Measurements from ENCODE around the gene RAB1A. TPM values are rescaled to one million over a fixed set of nuclear protein-coding genes. Genes with fewer than 3 reads are reported as not detected.

The RAB1A gene
- total RNA-seq, 1 experiment from 2014 or later: 76.9 TPM

DNA sequence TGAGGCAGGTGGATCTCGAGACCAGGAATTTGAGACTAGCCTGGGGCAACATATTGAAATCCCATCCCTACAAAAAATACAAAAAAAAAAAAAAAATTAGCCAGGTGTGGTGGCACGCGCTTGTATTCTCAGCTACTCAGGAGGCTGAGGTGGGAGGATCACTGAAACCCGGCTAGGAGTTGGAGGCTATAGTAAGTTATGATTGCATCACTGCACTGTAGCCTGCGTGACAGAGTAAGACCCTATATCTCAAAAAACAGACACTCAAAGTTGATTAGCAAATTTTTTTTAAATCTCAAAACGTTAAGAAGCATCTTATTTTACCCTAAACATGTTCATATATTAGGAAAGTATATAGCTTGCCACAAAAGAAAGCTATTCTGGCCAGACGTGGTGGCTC is 7.6 kb downstream of the RAB1A start:
- DNase-seq: no peak
- Histone ChIP-seq H3K27me3 (ENCODE audit: control insufficient read depth, insufficient read depth, low read length) (no peaks in the 10 kb centered on the region), H3K36me3 (replicated peaks; ENCODE audit: control insufficient read depth, insufficient read depth, low read length) (no peaks in the 10 kb centered on the region), H3K4me3 (ENCODE audit: insufficient read depth, low read depth, low read length) (no peak overlapping the region)

DNA sequence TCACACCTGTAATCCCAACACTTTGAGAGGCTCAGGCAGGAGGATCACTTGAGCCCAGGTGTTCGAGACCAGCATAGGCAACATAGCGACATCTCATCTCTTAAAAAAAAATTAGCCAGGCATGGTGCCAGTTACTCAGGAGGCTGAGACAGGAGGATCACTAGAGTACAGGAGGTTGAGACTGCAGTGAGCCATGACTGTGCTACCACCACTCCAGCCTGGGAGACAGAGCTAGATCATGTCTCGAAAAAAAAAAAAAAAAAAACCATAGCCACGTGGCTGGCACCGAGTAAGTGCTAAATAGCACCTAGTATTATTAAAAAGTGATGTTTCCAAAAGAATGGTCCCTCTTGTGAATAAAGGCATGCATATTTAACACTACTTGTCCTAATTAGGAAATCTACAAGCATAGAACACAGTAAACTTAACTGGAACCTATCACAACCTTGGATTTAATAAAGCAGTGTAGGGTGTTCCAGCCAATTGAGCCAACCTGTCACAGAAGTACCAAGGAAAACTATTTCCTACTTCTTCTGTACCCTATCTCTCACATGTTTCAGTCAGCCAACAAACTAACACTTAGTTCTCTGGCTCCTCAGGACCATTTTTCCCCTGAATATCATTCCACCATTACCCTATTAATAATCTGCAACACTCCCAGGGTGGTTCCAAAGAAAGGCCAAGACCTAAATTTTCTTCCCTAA is 8.8 kb downstream of the RAB1A start:
- Histone ChIP-seq H3K36me3 (replicated peaks; ENCODE audit: control insufficient read depth, insufficient read depth, low read length) (no peaks in the 10 kb centered on the region), H3K27me3 (ENCODE audit: control insufficient read depth, insufficient read depth, low read length) (no peaks in the 10 kb centered on the region), H3K4me3 (ENCODE audit: insufficient read depth, low read depth, low read length) (no peak overlapping the region)
- DNase-seq: no peak

DNA sequence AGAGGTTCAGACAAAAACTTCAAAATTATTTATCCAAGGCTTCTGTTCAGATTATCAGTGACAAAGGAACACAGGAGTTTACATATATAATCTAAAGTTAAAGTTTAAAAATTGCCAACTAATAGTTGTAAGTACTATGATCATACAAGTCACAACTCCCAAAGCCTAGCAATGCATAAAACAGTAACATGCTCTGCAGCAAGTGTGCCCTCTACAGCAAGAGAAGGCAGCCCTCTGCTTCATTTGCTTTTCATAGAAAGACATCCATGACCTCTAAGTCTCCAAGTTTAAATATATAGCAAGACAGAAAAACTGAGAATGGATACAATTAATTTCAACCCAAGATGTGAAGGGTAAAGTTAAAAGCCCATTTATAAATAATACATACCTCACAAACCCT is 13.3 kb downstream of the RAB1A start:
- H3K4me3 ChIP-seq (ENCODE audit: insufficient read depth, low read depth, low read length): no peak overlapping the region
- no peak for DNase-seq
- no peaks in the 10 kb centered on the region for H3K36me3 ChIP-seq (replicated peaks; ENCODE audit: control insufficient read depth, insufficient read depth, low read length)
- no peaks in the 10 kb centered on the region for H3K27me3 ChIP-seq (ENCODE audit: control insufficient read depth, insufficient read depth, low read length)

DNA sequence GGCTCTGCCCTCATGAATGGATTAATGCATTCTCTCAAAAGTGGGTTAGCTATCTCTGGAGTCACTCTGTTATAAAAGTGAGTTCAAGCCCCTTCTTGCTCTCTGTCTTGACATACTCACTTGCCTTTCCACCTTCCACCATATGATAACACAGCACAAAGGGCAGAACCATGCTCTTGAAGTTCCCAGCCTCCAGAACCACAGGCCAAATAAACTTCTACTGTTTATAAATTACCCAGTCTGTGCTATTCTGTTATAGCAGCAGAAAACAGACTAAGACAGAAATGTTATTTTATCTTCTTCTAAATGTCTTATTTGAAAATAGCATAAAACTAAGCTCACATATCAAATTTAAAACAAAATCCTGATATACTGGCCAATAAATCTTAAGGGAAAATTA is 15.0 kb downstream of the RAB1A start:
- no peaks in the 10 kb centered on the region for H3K27me3 ChIP-seq (ENCODE audit: control insufficient read depth, insufficient read depth, low read length)
- no peak overlapping the region for H3K4me3 ChIP-seq (ENCODE audit: insufficient read depth, low read depth, low read length)
- DNase-seq: no peak

DNA sequence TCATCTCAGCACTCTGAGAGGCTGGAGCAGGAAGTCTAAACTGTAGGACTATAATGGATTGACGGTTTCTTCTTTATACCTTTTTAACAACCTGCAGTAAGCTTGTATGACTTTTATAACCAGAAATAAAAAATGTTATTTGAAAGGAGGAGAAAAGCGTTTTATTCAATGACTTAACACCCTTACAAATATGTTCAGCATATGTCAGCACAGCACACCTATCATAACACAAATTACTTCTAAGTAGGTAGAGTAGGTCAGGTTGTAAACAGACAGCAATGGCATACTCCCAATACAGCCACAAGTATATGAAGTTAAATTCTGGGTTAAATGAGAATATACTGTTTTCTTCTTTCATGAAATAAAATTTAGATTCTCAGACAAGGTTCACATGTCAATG is 16.1 kb downstream of the RAB1A start:
- H3K36me3 ChIP-seq (replicated peaks; ENCODE audit: control insufficient read depth, insufficient read depth, low read length): no peaks in the 10 kb centered on the region
- H3K4me3 ChIP-seq (ENCODE audit: insufficient read depth, low read depth, low read length): no peak overlapping the region
- DNase-seq: no peak
- no peaks in the 10 kb centered on the region for H3K27me3 ChIP-seq (ENCODE audit: control insufficient read depth, insufficient read depth, low read length)

More for the DNA sequence above, 15.0 kb downstream of the RAB1A start:
- H3K36me3 ChIP-seq (replicated peaks; ENCODE audit: control insufficient read depth, insufficient read depth, low read length): no peaks in the 10 kb centered on the region

DNA sequence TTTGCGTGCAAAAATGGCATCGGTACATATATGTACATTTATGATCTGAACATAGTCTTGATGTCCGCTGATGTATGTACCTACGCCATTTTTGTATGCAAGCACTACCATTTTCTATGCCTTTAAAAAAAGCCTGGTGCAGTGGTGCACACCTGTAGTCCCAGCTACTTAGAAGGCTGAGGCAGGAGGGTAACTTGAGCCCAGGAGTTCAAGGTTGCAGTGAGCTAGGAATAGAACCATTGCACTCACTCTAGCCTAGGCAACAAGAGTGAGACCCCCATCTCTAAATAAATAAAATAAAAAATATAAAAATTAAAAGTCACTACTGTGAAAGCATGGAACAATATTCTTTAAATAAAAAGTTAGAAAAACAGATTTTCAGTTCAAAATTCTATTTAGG is 16.7 kb downstream of the RAB1A start:
- H3K4me3 ChIP-seq (ENCODE audit: insufficient read depth, low read depth, low read length): no peak overlapping the region
- no peaks in the 10 kb centered on the region for H3K36me3 ChIP-seq (replicated peaks; ENCODE audit: control insufficient read depth, insufficient read depth, low read length)
- H3K27me3 ChIP-seq (ENCODE audit: control insufficient read depth, insufficient read depth, low read length): no peaks in the 10 kb centered on the region
- DNase-seq: no peak

DNA sequence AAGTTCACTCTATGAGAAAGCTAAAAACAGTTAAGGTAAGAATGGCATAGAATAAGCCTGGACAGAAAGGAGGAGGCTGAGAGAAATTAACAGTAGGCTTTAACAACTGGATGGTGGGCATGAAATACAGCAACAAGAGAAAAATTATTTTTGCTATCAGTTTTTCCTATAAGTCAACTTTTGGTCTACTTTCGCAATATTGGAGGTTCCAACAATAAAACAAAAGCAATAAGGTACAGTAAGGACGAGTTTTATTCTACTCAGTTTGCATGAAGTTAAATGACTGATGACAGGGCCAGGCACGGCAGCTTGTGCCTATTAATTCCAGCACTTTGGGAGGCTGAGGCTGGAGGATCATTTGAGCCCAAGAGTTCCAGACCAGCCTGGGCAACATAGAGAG is 17.3 kb downstream of the RAB1A start:
- Histone ChIP-seq H3K4me3 (ENCODE audit: insufficient read depth, low read depth, low read length) (no peak overlapping the region), H3K36me3 (replicated peaks; ENCODE audit: control insufficient read depth, insufficient read depth, low read length) (no peaks in the 10 kb centered on the region), H3K27me3 (ENCODE audit: control insufficient read depth, insufficient read depth, low read length) (no peaks in the 10 kb centered on the region)
- DNase-seq: no peak

DNA sequence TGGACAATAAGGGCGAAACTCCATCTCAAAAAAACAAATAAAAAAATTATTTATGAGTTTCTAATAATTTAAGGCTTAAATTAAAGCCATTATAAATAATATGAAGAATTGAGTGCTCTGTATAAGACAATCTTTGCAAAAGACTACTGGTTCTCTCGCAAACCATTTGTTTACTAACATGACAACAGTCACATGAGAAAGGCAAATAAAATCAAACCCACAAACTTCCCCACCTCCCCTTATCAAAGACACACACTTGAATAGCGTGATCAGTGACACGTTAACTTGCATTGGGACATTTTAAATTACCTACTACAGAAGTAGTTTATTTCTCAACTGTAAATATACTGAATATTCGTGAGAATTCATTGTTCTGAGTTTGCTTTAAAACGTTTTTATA is 21.1 kb downstream of the RAB1A start:
- H3K4me3 ChIP-seq (ENCODE audit: insufficient read depth, low read depth, low read length): no peak overlapping the region
- no peaks in the 10 kb centered on the region for H3K36me3 ChIP-seq (replicated peaks; ENCODE audit: control insufficient read depth, insufficient read depth, low read length)
- DNase-seq: no peak
- no peaks in the 10 kb centered on the region for H3K27me3 ChIP-seq (ENCODE audit: control insufficient read depth, insufficient read depth, low read length)

DNA sequence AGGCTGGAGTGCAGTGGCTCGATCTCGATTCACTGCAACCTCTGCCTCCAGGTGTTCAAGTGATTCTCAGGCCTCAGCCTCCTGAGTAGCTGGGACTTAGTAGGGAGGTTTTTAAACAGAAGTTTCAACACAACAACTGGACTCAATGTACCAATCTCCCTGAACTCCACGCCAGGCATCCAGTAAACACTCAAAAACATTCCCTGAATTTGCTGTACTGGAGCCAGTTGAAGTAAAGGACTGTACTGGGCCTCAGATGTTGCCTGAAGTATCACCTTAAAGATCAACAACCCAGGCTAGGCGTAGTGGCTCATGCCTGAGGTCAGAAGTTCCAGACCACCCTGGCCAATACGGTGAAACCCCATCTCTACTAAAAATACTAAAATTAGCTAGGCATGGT is 22.4 kb downstream of the RAB1A start:
- DNase-seq: no peak
- Histone ChIP-seq H3K36me3 (replicated peaks; ENCODE audit: control insufficient read depth, insufficient read depth, low read length) (peaks cover 2% of the 10 kb centered on the region), H3K27me3 (ENCODE audit: control insufficient read depth, insufficient read depth, low read length) (no peaks in the 10 kb centered on the region), H3K4me3 (ENCODE audit: insufficient read depth, low read depth, low read length) (no peak overlapping the region)

DNA sequence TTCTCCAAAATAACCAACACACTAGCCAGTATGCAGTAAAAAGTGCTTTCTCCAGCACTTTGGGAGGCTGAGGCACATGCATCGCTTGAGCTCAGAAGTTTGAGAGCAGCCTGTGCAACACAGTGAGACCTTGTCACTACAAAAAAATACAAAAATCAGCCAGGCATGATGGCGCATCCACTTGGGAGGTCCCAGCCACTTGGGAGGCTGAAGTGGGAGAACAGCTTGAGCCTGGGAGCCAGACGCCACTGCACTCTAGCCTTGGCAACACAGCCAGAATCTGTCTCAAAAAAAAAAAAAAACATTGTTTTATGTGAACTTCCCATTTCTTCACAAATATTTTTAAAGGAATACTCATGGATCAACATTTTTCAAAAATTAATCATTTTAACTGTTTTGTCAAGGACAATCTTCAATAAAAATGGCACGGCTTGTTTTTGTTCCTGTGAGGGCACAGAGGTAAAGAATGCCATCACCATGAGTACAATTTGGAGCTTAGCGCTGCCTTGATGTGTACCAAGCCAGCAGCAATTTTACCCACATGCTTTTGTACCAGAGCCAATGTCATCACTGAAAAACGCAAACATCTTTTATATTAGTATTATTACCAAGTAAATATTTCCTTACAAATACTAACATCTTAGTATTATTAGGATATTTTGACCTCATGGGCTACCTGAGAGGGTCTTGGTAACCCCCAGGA is 26.7 kb downstream of the RAB1A start:
- no peaks in the 10 kb centered on the region for H3K27me3 ChIP-seq (ENCODE audit: control insufficient read depth, insufficient read depth, low read length)
- no peak for DNase-seq
- peaks cover 2% of the 10 kb centered on the region for H3K36me3 ChIP-seq (replicated peaks; ENCODE audit: control insufficient read depth, insufficient read depth, low read length)
- H3K4me3 ChIP-seq (ENCODE audit: insufficient read depth, low read depth, low read length): no peak overlapping the region

DNA sequence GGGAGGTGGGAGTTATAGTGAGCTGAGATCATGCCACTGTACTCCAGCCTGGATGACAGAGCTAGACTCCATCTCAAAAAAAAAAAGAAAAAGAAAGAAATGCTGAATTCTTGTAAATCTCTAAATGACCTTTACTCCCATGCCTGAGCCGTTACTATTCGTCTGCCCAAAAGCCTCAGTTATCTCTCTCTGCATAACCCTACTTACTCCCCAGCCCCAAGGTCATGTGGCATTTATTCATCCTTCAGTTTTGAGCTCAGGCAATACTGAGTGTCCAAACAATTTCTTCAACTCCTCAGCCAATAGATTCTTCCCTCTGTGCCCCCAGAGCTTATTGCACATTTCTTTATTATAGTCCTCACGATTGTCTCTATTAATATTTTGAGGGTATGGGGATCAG is 28.8 kb downstream of the RAB1A start:
- Histone ChIP-seq H3K36me3 (replicated peaks; ENCODE audit: control insufficient read depth, insufficient read depth, low read length) (peaks cover 2% of the 10 kb centered on the region), H3K4me3 (ENCODE audit: insufficient read depth, low read depth, low read length) (no peak overlapping the region), H3K27me3 (ENCODE audit: control insufficient read depth, insufficient read depth, low read length) (no peaks in the 10 kb centered on the region)
- no peak for DNase-seq

DNA sequence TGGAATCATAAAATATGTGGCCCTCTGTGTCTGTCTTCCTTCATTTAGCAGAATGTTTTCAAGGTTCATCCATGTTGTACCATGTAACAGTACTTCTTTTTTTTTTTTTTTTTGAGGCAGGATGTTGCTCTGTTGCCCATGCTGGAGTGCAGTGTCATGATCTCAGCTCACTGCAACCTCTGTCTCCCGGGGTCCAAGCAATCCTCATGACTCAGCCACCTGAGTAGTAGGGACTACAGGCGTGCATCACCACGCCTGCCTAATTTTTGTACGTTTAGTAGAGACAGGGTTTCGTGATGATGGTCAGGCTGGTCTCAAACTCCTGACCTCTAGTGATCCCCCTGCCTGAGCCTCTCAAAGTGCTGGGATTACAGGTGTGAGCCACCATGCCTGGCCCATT is 31.2 kb downstream of the RAB1A start:
- no peaks in the 10 kb centered on the region for H3K27me3 ChIP-seq (ENCODE audit: control insufficient read depth, insufficient read depth, low read length)
- DNase-seq: no peak
- H3K4me3 ChIP-seq (ENCODE audit: insufficient read depth, low read depth, low read length): no peak overlapping the region
- H3K36me3 ChIP-seq (replicated peaks; ENCODE audit: control insufficient read depth, insufficient read depth, low read length): peaks cover 2% of the 10 kb centered on the region

DNA sequence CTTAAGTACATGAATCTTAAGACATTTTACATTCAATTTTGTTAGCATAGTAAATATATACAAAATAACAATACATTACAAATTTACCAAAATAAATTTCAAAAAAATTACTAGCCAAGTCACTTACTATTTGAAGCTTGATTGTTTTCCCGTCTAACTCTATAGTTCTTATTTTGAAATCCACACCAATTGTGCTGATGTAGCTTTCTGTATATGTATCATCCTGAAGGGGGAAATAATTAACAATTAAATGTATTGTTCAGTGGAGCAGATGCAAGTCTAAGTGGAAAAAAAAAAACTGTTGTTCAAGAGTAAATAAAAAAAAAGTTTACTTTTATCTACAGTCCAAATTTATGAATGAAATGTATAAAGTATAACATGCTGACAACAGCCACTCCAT is 32.1 kb downstream of the RAB1A start:
- Histone ChIP-seq H3K36me3 (replicated peaks; ENCODE audit: control insufficient read depth, insufficient read depth, low read length) (peaks cover under 1% of the 10 kb centered on the region), H3K27me3 (ENCODE audit: control insufficient read depth, insufficient read depth, low read length) (no peaks in the 10 kb centered on the region), H3K4me3 (ENCODE audit: insufficient read depth, low read depth, low read length) (no peak overlapping the region)
- DNase-seq: no peak

DNA sequence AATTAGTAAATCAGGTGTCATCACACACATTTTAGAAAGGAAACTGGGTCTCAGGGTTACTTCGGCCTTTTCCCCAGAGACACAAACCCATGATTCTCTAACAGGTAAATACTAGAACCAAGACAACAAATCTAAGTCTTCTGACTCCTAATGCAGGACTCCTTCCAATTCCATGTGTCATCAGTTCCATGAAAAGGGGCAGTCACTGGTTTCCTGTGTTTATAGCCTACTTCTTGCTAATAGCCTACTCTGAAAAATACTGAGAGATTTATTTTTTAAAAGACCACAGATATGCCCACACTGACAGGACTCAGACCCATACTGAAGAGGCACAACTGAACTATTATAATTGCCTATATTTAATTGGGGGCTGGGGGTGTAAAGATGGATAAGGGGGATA is 33.0 kb downstream of the RAB1A start:
- no peak for DNase-seq
- H3K4me3 ChIP-seq (ENCODE audit: insufficient read depth, low read depth, low read length): no peak overlapping the region
- H3K36me3 ChIP-seq (replicated peaks; ENCODE audit: control insufficient read depth, insufficient read depth, low read length): peaks cover 4% of the 10 kb centered on the region
- no peaks in the 10 kb centered on the region for H3K27me3 ChIP-seq (ENCODE audit: control insufficient read depth, insufficient read depth, low read length)

DNA sequence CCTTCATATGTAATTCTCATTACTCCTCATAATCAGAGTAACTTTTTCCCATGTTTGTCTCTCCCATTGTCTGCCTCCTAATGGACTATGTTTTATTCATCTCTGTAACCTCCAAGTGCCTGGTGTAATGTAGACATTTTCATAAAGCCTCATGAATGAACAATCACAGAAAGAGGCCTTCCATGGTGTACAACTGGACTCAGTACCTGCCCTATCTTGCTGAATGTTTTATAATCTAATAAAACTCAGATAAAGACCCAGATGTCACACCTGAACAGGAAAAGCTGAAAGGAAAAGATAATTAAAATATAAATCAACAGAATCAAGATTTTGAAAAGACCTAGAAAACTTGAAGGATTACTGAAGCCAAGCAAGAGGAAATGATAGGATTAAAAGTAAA is 36.7 kb downstream of the RAB1A start:
- no peaks in the 10 kb centered on the region for H3K27me3 ChIP-seq (ENCODE audit: control insufficient read depth, insufficient read depth, low read length)
- no peak overlapping the region for H3K4me3 ChIP-seq (ENCODE audit: insufficient read depth, low read depth, low read length)
- DNase-seq: no peak
- peaks cover 5% of the 10 kb centered on the region for H3K36me3 ChIP-seq (replicated peaks; ENCODE audit: control insufficient read depth, insufficient read depth, low read length)
